Activated naive CD4-positive, alpha-beta T cell treated with anti-CD3 and anti-CD28 coated beads for 36 hours (primary cell): Measurements from ENCODE around the gene STK17A. TPM values are rescaled to one million over a fixed set of nuclear protein-coding genes. Genes with fewer than 3 reads are reported as not detected.

Source experiments
- CTCF ChIA-PET: fragments of 350-600 bp; sonication (Branson Sonifier 250); formaldehyde crosslinking; loops from one replicate; lab custom pipeline; 2021; ENCODE audit warnings: antibody characterized with exemption; lab: Charles Lee
- DNase-seq: peaks from one replicate; pipeline ENCODE4 v3.0.0-alpha.2; 2020
- H3K27ac Mint-ChIP-seq: one replicate; pipeline ENCODE4 v1.8.0; 2021; ENCODE audit warnings: mild to moderate bottlenecking, mixed read lengths
- H3K27me3 Mint-ChIP-seq: one replicate; pipeline ENCODE4 v1.8.0; 2021; ENCODE audit warnings: low read depth, mixed read lengths
- H3K36me3 Mint-ChIP-seq: one replicate; pipeline ENCODE4 v1.8.0; 2021; ENCODE audit warnings: low read depth, mixed read lengths
- H3K4me1 Mint-ChIP-seq: one replicate; pipeline ENCODE4 v1.8.0; 2021; ENCODE audit warnings: low read depth, mixed read lengths
- H3K4me3 Mint-ChIP-seq: one replicate; pipeline ENCODE4 v1.8.0; 2021; ENCODE audit warnings: mild to moderate bottlenecking, moderate library complexity, mixed read lengths
- H3K9me3 Mint-ChIP-seq: one replicate; pipeline ENCODE4 v1.8.0; 2021; ENCODE audit warnings: mixed read lengths
- intact Hi-C: fragments of 100-400 bp; cut with micrococcal nuclease; formaldehyde crosslinking; loops from one replicate; pipeline ENCODE4 v1.15.1; 2023
- total RNA-seq, 2 experiments: library from RNA; stranded (reverse); gene quantifications; one replicate each; pipeline ENCODE4 v1.2.3, GENCODE V29; 2021

STK17A gene
- total RNA-seq, 2 experiments from 2014 or later: 48.9 to 52.8 TPM

- peak overlapping the region; percentile 47 for H3K27ac Mint-ChIP-seq
- no peaks in the 10 kb centered on the region for H3K27me3 Mint-ChIP-seq
- CTCF ChIA-PET: interaction anchor here (0.6 to 3.1 kb wide), 8 partner anchors 12 to 200 kb away, joined by 3 to 22 read pairs (median 3); partner anchors contain the start of gene STK17A
- intact Hi-C loops: no loop called here
- no peak for DNase-seq
- peaks cover 66% of the 10 kb centered on the region for H3K36me3 Mint-ChIP-seq
- no peaks in the 10 kb centered on the region for H3K9me3 Mint-ChIP-seq
- H3K4me3 Mint-ChIP-seq: no peak overlapping the region
- peaks cover 88% of the 10 kb centered on the region for H3K4me1 Mint-ChIP-seq
Observed at GRCh38 chr7:43640679-43641078, 57.8 kb downstream of the STK17A start.

- intact Hi-C loops: no loop called here
- Mint-ChIP-seq H3K4me1 (peaks cover 90% of the 10 kb centered on the region), H3K9me3 (no peaks in the 10 kb centered on the region), H3K27me3 (no peaks in the 10 kb centered on the region), H3K36me3 (peaks cover 61% of the 10 kb centered on the region), H3K4me3 (no peak overlapping the region), H3K27ac (peak overlapping the region; percentile 51)
- CTCF ChIA-PET: interaction anchor here (2.4 kb wide), 1 partner anchor 57 kb away, joined by 14 read pairs; no protein-coding TSS in a partner anchor
- no peak for DNase-seq
Observed at GRCh38 chr7:43642897-43643630, 60.2 kb downstream of the STK17A start.

GRCh38 chr7:43643846-43644245 lies 60.9 kb downstream of the STK17A start:
- Mint-ChIP-seq H3K9me3 (no peaks in the 10 kb centered on the region), H3K4me3 (no peak overlapping the region), H3K36me3 (peaks cover 60% of the 10 kb centered on the region), H3K27ac (peak overlapping the region; percentile 53), H3K4me1 (peaks cover 91% of the 10 kb centered on the region), H3K27me3 (no peaks in the 10 kb centered on the region)
- no peak for DNase-seq
- intact Hi-C loops: no loop called here
- CTCF ChIA-PET: interaction anchor here (2.4 to 10.7 kb wide), 2 partner anchors 56 to 57 kb away, joined by 14 to 172 read pairs; partner anchors contain the start of gene STK17A

GRCh38 chr7:43645699-43646226 lies 62.9 kb downstream of the STK17A start:
- no peak for DNase-seq
- Mint-ChIP-seq H3K9me3 (no peaks in the 10 kb centered on the region), H3K4me3 (no peak overlapping the region), H3K4me1 (peaks cover 90% of the 10 kb centered on the region), H3K36me3 (peaks cover 49% of the 10 kb centered on the region), H3K27ac (peak overlapping the region; percentile 6), H3K27me3 (no peaks in the 10 kb centered on the region)
- intact Hi-C loops: loop anchor here (5.0 kb wide), 2 partner anchors 343 to 1763 kb away; no protein-coding TSS in a partner anchor
- CTCF ChIA-PET: interaction anchor here (0.8 to 10.7 kb wide), 7 partner anchors 16 to 59 kb away, joined by 3 to 172 read pairs (median 4); partner anchors contain the start of gene STK17A

- H3K27me3 Mint-ChIP-seq: no peaks in the 10 kb centered on the region
Observed at GRCh38 chr7:43646603-43647338, 63.9 kb downstream of the STK17A start.

GRCh38 chr7:43647339-43647672 lies 64.4 kb downstream of the STK17A start:
- no peak for DNase-seq
- H3K27me3 Mint-ChIP-seq: no peaks in the 10 kb centered on the region
- H3K4me3 Mint-ChIP-seq: no peak overlapping the region
- peak overlapping the region; percentile 98 for H3K27ac Mint-ChIP-seq
- H3K9me3 Mint-ChIP-seq: no peaks in the 10 kb centered on the region
- CTCF ChIA-PET: interaction anchor here (0.8 to 10.7 kb wide), 10 partner anchors 7 to 99 kb away, joined by 3 to 172 read pairs (median 4); partner anchors contain the start of gene STK17A
- intact Hi-C loops: loop anchor here (5.0 kb wide), 2 partner anchors 345 to 1765 kb away; no protein-coding TSS in a partner anchor
- H3K36me3 Mint-ChIP-seq: peaks cover 46% of the 10 kb centered on the region
- H3K4me1 Mint-ChIP-seq: peaks cover 94% of the 10 kb centered on the region

More at GRCh38 chr7:43646603-43647338, 63.9 kb downstream of the STK17A start:
- Mint-ChIP-seq H3K4me1 (peaks cover 93% of the 10 kb centered on the region), H3K4me3 (no peak overlapping the region), H3K9me3 (no peaks in the 10 kb centered on the region), H3K27ac (peak overlapping the region; percentile 98), H3K36me3 (peaks cover 48% of the 10 kb centered on the region)
- intact Hi-C loops: loop anchor here (5.0 kb wide), 2 partner anchors 344 to 1764 kb away; no protein-coding TSS in a partner anchor
- CTCF ChIA-PET: interaction anchor here (0.9 to 10.7 kb wide), 4 partner anchors 9 to 60 kb away, joined by 3 to 172 read pairs (median 4); partner anchors contain the start of gene STK17A
- DNase-seq: no peak

GRCh38 chr7:43647673-43648472 lies 65.0 kb downstream of the STK17A start:
- DNase-seq: peak; percentile 87
- no peaks in the 10 kb centered on the region for H3K27me3 Mint-ChIP-seq
- H3K27ac Mint-ChIP-seq: peak overlapping the region; percentile 98
- H3K36me3 Mint-ChIP-seq: peaks cover 41% of the 10 kb centered on the region
- peaks cover 94% of the 10 kb centered on the region for H3K4me1 Mint-ChIP-seq
- peak overlapping the region; percentile 62 for H3K4me3 Mint-ChIP-seq
- intact Hi-C loops: loop anchor here (1.0 to 5.0 kb wide), 12 partner anchors 11 to 1766 kb away; no protein-coding TSS in a partner anchor
- CTCF ChIA-PET: interaction anchor here (0.6 to 10.7 kb wide), 17 partner anchors 8 to 718 kb away, joined by 3 to 172 read pairs (median 4); partner anchors contain the start of gene STK17A
- no peaks in the 10 kb centered on the region for H3K9me3 Mint-ChIP-seq

GRCh38 chr7:43648473-43649406 lies 65.8 kb downstream of the STK17A start:
- Mint-ChIP-seq H3K4me1 (peaks cover 94% of the 10 kb centered on the region), H3K9me3 (no peaks in the 10 kb centered on the region), H3K27me3 (no peaks in the 10 kb centered on the region), H3K4me3 (peak overlapping the region; percentile 62), H3K27ac (peak overlapping the region; percentile 98), H3K36me3 (peaks cover 36% of the 10 kb centered on the region)
- intact Hi-C loops: loop anchor here (1.0 to 5.0 kb wide), 13 partner anchors 11 to 1766 kb away; no protein-coding TSS in a partner anchor
- peak; percentile 78 for DNase-seq
- CTCF ChIA-PET: interaction anchor here (0.6 to 10.7 kb wide), 18 partner anchors 13 to 718 kb away, joined by 3 to 172 read pairs (median 4); partner anchors contain the start of gene STK17A

- CTCF ChIA-PET: interaction anchor here (0.7 to 10.7 kb wide), 9 partner anchors 11 to 841 kb away, joined by 3 to 172 read pairs (median 4); partner anchors contain the start of gene STK17A
- peak; percentile 77 for DNase-seq
- Mint-ChIP-seq H3K4me3 (peak overlapping the region; percentile 76), H3K9me3 (no peaks in the 10 kb centered on the region), H3K27ac (peak overlapping the region; percentile 98), H3K36me3 (peaks cover 31% of the 10 kb centered on the region), H3K27me3 (no peaks in the 10 kb centered on the region), H3K4me1 (peaks cover 95% of the 10 kb centered on the region)
- intact Hi-C loops: loop anchor here (1.0 to 5.0 kb wide), 3 partner anchors 28 to 1768 kb away; no protein-coding TSS in a partner anchor
Observed at GRCh38 chr7:43649755-43650274, 66.9 kb downstream of the STK17A start.

- DNase-seq: no peak
- no peaks in the 10 kb centered on the region for H3K9me3 Mint-ChIP-seq
- H3K4me3 Mint-ChIP-seq: peak overlapping the region; percentile 76
- H3K36me3 Mint-ChIP-seq: peaks cover 25% of the 10 kb centered on the region
- peaks cover 94% of the 10 kb centered on the region for H3K4me1 Mint-ChIP-seq
- intact Hi-C loops: no loop called here
- peak overlapping the region; percentile 98 for H3K27ac Mint-ChIP-seq
- no peaks in the 10 kb centered on the region for H3K27me3 Mint-ChIP-seq
- CTCF ChIA-PET: interaction anchor here (0.7 to 10.7 kb wide), 9 partner anchors 10 to 841 kb away, joined by 3 to 172 read pairs (median 4); partner anchors contain the start of gene STK17A
Observed at GRCh38 chr7:43650457-43651052, 67.6 kb downstream of the STK17A start.
